GM18951 (cell line): ENCODE results near the gene RASGRP2.

Source experiments
- POLR2A ChIP-seq: IDR thresholded peaks from 4 replicates; pipeline ENCODE4 v1.6.1; 2011; ENCODE audit warnings: mild to moderate bottlenecking; ENCODE audit not compliant: insufficient read length, insufficient read depth; ENCODE audit errors: extremely low read depth
- in situ Hi-C: fragments of 300-500 bp; cut with MboI; formaldehyde crosslinking; loops from one replicate; pipeline ENCODE4 v1.12.0; 2022; ENCODE audit warnings: low sequenced_read_pairs, mixed read lengths, inconsistent platforms; ENCODE audit not compliant: unreplicated experiment

RASGRP2 gene

DNA sequence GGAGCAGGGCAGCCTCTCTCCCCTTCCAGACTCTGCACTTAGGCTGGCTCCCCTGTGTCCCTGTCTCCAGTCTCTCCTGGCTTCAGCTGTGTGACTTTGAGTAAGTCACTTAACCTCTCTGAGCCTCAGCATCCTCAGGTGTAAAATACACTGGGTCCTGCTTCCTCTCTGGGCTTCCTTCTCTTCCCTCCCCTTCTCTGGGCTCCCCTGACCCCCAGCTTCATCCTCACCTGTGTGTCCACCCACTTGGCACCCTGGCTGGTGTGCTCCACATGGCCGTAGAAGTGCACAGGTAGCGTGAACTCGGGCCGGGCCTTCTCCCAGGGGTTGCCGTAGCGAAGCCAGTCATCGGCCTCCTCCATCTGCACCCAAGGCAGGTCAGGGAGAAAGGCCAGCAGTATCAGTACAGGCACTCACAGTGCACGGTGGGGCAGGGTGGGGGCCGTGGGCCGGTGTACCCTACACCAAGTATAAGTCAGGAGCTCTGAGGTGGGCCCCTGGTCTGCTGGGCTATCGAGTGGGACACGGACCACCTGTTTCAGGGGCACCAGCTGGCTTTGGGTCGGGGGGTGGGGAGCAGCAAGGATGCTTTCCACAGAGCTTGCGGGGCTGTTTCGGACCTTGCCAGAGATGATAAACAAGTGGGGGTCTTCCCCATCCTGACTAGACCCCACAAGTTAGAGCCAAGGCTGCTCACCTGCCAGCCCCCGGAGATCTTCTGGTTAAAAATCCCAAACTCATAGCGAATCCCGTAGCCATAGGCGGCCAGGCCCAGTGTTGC lies 13.8 kb upstream of the RASGRP2 start:
- no peak for TF ChIP-seq POLR2A
- in situ Hi-C loops: no loop called here

DNA sequence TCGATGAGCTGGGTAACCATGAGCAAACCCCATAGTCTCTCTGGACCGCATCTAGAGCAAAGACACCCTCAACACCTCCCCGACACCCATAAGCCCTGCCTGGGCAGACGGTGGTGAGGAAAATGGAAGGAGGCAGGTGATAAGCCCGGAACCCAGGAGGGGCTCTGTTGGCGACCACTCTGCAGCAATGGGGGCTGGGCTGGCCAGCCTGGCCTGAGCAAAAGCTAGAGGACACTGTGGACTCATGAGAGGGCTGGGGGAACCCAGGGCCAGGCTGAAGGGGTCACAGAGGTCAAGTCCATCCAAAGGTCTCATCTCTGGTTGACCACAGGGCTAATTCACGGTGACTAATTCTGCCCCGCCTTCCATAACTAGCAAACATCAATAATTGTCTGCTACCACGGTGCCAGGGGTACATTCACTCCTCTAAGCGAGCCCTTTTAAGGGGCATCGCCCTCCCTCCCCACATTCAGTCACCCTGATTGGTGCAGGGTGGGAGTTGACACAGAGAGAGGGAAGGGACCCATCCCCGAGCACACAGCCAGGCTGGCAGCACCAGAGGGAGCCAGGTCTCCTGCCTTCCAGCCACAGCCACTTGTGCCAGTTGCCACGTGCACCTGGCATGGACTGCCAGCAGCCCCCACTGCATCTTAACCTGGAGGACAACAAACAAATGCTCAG lies 11.9 kb upstream of the RASGRP2 start:
- no peak for TF ChIP-seq POLR2A
- in situ Hi-C loops: no loop called here

DNA sequence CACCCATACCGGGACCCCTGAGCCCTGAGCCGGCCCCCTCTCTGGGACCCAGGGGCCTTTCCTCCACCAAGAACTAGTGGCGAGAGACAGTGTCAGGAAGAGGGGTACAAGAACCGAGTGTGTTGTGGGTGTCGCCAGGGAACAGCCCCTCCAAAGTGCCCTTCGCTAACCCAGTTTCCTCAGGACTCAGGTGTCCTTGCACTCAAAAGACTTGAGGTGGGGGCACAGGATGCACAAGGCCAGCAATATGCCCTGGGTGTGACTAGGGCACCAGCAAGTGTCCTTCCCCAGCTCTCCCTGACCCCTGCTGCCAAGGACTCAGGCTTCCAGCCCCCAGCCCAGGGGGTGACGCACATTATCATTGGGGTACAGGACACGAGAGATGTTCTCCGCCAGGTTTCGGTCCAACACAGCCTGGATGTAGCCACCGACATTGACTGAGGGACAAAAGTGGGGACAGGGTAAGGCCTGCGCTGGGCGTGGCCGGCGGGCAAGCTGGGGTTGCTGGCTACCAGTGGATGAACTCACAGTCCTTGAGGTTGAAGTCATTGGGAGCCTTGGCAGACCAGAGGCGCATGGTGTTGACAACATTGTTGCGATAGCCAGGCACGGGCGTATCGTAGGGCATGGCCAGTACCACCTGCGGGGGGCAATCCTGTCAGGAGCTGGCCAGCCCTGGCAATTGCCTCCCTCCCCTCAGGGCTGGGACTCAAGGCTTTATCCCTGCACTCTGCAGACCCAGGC lies 11.1 kb upstream of the RASGRP2 start:
- in situ Hi-C loops: no loop called here
- TF ChIP-seq POLR2A: no peak

DNA sequence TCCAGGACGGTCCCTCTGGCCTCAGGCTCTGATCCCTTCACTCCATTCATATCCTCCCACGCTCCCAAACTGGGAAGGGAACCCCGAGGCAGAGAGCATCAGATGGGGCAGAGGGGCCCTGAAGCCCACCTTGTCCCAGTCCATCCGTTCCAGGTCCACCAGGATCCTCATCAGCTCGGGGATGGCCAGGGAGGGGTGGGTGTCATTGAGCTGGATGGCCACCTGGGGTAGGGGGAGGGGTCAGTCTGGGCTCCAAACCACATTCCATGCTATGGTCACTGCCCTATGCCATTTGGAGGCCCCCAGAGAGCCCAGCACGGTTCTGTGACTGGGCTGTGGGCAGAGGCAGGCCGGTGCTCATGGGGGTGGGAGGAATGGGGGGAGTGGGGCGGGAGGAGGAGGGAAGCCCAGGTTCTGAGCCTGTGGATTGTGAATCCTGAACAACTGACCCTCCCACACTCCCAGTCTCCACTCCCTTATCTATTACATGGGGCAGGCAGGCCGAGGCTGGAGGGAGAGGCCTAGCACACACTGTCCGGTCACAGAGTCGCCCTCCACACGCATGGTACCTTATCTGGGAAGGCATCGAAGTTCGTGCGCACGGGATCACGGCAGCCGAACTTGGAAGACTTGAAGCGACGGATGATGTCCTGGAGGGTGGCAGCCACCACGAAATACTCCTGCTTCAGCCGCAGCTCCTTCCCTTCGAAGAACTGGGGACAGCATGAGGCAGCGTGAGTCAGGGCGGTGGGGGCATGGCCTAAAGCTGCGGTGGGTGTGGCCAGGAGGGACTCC lies 10.4 kb upstream of the RASGRP2 start:
- TF ChIP-seq POLR2A: no peak
- in situ Hi-C loops: no loop called here

DNA sequence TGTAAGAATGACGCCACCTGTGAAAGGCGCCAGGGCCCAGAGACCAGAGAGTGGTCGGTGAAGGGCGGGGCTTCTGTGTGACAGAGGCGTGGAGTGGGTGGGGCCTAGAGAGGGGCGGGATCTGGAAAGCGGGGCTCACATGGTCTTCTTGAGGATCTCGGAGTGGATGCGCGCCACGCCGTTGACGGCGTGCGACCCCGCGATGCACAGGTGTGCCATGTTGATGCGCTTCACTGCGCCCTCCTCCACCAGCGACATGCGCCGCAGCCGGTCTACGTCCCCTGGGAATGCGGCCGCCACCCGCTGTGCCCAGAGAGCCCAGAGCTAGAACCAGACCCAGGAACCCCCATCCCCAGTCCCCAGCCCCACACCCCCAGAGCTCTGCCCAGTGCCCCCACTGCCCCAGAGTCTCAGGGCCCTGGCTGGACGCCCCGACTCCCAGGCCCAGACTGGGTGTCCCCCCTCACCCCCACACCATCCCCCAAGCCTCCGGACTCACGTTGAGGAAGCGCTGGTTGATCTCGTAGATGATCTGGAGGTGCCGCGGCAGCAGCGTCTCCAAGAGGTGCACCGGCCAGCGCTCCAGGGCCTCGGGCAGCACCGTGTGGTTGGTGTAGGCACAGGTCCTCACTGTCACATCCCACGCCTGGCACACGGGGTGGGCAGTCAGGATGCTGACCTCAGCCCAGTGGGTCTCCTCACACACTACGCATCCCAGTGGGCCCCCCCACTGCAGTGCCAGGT lies 9.6 kb upstream of the RASGRP2 start:
- in situ Hi-C loops: no loop called here
- no peak for TF ChIP-seq POLR2A

DNA sequence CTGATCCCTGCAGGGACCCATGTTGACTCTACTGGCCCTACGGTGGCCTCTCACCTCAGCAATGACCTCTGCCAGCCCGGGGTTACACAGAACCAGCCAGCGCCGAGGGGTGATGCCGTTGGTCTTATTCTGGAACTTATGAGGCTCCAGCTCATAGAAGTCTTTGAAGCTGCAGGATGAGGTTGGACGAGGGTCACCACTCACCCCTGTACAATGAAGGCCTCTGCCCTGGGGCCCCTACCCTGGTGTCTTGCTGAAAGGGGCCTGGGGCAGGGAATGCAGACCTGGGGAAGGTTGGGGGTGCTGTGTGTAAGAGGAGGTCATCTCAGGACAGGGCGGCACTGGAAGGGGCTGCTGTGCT lies 9.1 kb upstream of the RASGRP2 start:
- no peak for TF ChIP-seq POLR2A
- in situ Hi-C loops: no loop called here

DNA sequence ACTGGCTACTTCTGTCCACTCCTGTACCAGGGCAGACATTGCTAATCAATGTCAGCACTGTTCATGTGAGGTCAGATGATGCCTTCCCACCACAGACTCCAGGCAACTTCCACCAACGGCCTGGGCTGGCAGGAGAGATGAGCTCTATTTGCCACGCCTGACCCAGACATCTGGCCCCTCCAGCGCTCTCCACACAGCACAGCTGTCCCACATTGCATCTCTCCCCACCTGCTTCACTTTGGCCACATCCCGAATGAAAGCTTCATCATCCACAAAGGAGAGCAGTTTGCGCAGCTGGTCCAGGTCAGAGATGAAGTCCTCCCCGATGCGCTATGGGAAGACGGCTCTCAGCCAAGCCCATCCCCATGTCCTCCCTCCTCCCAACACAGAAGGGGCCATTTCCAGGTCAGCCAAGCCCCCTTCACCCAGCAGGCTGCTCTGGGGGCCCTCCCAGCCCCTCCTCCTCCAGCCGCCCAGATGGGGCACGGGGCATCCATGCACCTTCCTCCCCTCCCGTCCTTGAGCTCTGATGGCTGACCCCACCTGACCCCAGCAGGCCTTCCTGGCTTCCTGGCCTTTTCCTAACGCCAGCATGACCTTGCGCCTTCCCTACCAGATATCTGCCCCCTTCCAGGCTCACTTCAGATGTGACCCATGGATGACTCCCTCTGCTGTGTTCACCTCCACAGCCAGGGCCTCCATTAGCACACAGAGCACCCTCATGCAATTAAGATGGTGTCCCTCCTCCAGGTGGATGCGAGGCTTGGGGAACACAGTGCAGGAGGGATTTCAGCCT lies 8.4 kb upstream of the RASGRP2 start:
- in situ Hi-C loops: no loop called here
- TF ChIP-seq POLR2A: no peak

DNA sequence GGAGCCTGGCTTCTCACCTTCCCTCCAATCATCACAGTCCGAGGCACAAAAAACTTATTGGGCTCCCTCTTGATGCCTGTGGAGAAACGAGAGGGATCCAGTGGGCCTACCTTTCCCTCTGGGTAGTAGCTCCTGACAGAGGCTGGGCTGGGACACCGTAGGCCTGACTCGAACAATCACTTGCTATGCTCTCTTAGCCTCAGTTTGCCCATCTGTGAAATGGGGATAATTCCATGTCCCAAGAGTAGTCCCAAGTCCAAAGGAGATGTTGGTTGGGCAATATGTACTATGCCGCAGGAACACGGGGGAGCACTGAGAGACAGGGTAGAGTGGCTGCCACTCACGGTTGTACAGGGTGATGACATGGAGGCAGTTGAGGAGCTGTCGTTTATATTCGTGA lies 7.6 kb upstream of the RASGRP2 start:
- in situ Hi-C loops: no loop called here
- no peak for TF ChIP-seq POLR2A

DNA sequence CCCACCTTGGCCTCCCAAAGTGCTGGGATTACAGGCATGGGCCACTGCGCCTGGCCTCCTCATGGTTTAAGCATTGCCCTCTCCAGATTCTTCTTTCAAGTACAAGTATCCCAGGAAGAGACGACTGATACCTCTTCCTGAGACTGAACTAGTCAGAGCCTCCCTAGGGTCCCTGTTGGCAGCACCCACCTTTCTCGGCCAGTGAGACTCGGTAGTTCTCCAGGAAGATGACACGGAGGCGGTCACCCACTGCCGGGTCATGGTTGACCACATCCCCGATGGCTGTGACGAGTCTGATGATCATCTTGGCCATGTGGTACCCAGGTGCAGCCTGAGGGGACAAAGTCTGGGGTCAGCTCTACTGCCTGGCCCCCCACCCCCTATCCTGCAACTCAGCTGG lies 7.2 kb upstream of the RASGRP2 start:
- no peak for TF ChIP-seq POLR2A
- in situ Hi-C loops: no loop called here

DNA sequence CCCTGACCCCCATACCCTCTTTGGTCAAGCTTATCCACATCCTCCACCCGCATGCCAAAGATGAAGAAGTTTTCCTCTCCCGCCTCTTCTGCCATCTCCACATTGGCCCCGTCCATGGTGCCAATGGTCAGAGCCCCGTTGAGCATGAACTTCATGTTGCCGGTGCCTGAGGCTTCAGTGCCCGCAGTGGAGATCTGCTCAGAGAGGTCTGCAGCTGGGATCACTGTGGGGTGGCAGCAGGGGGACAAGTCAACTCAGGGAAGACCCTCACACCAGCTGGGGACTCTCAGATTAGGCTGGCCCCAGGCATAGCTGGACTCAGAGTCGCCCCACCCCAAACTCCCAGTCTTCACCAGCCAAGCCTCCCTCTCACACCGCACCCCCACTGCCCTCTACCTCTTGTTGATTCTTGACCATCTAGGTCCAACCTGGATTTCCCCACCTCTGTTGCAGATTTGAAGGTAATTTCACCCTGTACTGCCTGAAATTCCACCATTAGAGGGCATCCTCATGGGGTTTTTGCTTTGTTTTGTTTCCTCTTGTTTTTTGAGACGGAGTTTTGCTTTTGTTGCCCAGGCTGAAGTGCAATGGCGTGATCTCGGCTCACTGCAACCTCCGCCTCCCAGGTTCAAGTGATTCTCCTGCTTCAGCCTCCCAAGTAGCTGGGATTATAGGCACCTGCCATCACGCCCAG lies 6.6 kb upstream of the RASGRP2 start:
- TF ChIP-seq POLR2A: no peak
- in situ Hi-C loops: no loop called here

DNA sequence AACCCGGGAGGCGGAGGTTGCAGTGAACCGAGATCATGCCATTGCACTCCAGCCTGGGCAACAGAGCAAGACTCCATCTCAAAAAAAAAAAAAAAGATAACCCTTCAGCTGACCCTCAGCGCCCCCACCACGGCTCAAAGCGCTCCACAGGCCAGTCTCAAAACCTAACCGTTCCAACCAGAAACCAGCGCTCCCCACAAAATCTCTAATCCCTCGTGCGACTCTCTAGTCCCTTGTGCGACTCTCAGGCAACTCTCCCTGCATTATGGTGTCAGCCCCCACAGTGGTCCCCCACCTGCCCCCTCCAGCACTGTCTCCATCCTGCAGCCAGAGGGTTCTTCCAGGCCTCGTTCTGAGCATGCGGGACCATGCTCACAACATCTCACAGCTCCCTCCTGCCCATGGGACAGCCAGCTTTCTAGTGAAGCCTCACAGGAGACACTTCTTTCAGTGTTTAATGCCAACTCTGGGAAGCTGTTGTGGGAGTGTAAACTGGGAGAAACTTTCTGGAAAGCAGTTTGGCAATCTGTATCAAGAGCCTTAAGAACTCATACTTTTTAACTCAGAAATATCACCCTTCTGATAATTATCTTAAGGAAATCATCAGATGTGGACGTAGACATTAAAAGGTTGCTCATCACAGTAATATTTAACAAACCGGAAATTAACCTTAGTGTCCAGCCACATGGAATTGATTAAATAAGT lies 4.2 kb upstream of the RASGRP2 start:
- TF ChIP-seq POLR2A: no peak
- in situ Hi-C loops: no loop called here
